Measurements from ENCODE around the gene SEPTIN5. TPM values are rescaled to one million over a fixed set of nuclear protein-coding genes. Genes with fewer than 3 reads are reported as not detected.

Gene SEPTIN5
- total and polyA plus RNA-seq, 9 of the 15 experiments (the other 6 are each of a cell fraction or from before 2014, with no cell fraction given) = 0.03 to 195 (median 119) TPM

DNA sequence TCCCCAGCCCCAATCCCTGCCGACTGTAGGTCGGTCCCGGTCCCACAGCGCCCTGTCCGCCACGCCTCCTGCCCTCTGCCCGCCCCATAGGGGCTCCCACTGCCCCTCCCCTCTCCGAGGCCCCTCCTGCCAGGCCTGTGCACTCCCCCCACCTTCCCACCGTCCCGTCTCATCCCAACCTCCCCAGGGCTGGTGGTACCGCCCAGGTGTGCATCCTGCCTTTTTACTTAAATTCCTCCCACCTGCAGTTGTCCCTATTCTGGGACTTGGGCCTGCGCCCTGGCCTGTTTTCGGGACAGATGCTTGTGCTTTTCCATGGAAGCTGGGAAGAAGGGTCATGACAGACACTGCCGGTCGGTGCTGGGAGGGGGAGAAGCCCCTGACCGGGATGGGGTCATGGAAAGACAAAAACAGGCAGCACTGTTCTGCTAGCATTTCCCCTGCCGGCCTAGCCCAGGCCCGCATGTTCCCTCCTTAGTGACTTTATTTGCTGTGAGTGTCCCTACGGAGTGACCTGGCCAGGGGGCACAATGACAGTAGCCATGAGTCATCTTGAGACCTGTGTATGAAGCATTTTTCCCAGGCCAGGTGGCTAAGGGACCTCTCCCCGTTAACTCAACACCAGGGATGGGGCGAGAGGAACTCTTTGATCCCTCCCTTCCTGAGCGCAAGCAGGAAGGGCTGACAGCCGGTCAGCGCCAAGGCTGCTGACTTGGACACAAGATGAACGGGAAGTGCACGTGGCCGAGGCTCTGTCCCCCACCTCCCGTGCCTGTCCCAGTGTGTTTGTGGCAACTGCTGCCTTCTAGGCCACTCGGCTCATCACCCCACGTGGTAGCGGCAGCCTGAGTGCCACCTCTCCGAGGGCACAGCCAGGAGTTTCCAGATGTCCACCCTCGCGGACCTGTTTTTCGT, 53.4 kb downstream of the SEPTIN5 start (continued):
- TF ChIP-seq ZNF146 (CRISPR knock-in tag; IDR thresholded peaks at IDR 0.05; ENCODE audit: unreplicated experiment) (peak; percentile 2), ZNF253 (CRISPR knock-in tag; conservative IDR thresholded peaks at IDR 0.05) (no peak), MAZ (CRISPR knock-in tag; conservative IDR thresholded peaks at IDR 0.05 in 1 of 2, IDR thresholded peaks at IDR 0.05 in 1 of 2) (0 out of 4 replicates have a peak, but pooled peaks of 1 of the 2 experiments have one; percentile 2), MTA3 (IDR thresholded peaks at IDR 0.05; ENCODE audit: borderline replicate concordance) (no peak; the same call in 1 of the 2 replicates), BDP1 (IDR thresholded peaks at IDR 0.05; ENCODE audit: insufficient read depth, insufficient read length) (no peak), KDM5B (IDR thresholded peaks at IDR 0.05; ENCODE audit: insufficient replicate concordance, low read depth, low read length) (peak; percentile 7), MAFG (tag; conservative IDR thresholded peaks at IDR 0.05) (no peak), HMGN3 (IDR thresholded peaks at IDR 0.05; ENCODE audit: borderline replicate concordance, extremely low read depth, insufficient read length, low read depth, low read length) (peak; percentile 30), ZEB2 (IDR thresholded peaks at IDR 0.05) (no peak), CBFB (CRISPR knock-in tag; IDR thresholded peaks at IDR 0.05) (no peak), ZBTB2 (IDR thresholded peaks at IDR 0.05) (no peak), PCBP1 (IDR thresholded peaks at IDR 0.05; ENCODE audit: low read depth, low read length, poor library complexity, severe bottlenecking) (peak; percentile 2), ZBTB7A (IDR thresholded peaks at IDR 0.05; ENCODE audit: borderline replicate concordance, control insufficient read depth, low read depth, low read length) (0 out of 2 replicates have a peak, but pooled peaks have one; percentile 56), RBFOX2 (IDR thresholded peaks at IDR 0.05; ENCODE audit: low read depth, low read length) (0 out of 2 replicates have a peak, but pooled peaks have one; percentile 25), ZBED1 (IDR thresholded peaks at IDR 0.05) (0 out of 2 replicates have a peak, but pooled peaks have one; percentile 26), MYC (IDR thresholded peaks at IDR 0.05; ENCODE audit: low read depth, low read length) (0 out of 2 replicates have a peak, but pooled peaks have one; percentile 14), MYC (CRISPR knock-in tag; IDR thresholded peaks at IDR 0.05; ENCODE audit: borderline replicate concordance, low read depth) (no peak), ZBTB9 (CRISPR knock-in tag; IDR thresholded peaks at IDR 0.05) (no peak)
- TF ChIP-seq, protein P1, sequence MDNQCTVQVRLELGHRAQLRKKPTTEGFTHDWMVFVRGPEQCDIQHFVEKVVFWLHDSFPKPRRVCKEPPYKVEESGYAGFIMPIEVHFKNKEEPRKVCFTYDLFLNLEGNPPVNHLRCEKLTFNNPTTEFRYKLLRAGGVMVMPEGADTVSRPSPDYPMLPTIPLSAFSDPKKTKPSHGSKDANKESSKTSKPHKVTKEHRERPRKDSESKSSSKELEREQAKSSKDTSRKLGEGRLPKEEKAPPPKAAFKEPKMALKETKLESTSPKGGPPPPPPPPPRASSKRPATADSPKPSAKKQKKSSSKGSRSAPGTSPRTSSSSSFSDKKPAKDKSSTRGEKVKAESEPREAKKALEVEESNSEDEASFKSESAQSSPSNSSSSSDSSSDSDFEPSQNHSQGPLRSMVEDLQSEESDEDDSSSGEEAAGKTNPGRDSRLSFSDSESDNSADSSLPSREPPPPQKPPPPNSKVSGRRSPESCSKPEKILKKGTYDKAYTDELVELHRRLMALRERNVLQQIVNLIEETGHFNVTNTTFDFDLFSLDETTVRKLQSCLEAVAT (IDR thresholded peaks at IDR 0.05) = no peak
